Measurements from ENCODE around the gene HIPK3.
"Not testable (repeated sequence)": the region's sequence is repeated elsewhere in the genome, so short reads cannot be mapped to it uniquely, and the experiment has no call there.

HIPK3 gene

GRCh38 chr11:33257160-33257896 lies at the start of gene HIPK3:
Gene HIPK3, plus strand, starts transcription at chr11:33257381.
- peak within 1 kb of the TSS; percentile 89 for H3K4me3 ChIP-seq (ENCODE audit: low read depth, low read length)
- TF ChIP-seq CTCF (IDR thresholded peaks at IDR 0.05; ENCODE audit: low read depth, low read length), result no peak

DNA sequence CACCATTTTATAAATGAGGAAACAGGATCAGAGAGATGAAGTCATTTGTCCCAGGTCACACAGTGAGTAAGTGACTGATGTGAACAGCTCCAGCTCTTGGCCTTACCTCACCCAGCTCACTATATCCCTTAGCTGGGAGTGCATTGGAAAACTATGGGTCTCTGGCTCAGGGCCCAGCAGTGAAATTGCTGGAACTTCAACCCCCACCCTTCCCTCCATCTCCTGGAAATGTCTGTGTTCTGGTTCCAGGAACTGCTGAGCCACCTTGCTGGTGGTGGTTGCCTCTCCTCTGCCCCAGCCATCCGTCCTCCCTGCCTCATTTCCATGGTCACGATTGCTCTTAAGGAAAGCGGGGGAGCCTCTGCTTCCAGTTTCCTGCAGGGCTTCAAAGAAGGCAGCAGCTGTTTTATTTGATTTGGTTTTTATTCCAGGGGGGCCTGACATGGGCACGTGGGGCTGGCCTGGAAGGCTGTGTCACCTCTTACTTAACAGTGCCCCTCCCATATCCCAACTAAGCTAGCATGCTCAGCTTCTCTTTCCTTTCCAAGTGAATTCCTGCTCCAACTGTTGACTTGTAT lies 49.7 kb upstream of the HIPK3 start:
- TF ChIP-seq CTCF (IDR thresholded peaks at IDR 0.05; ENCODE audit: low read depth, low read length), result no peak
- no peak overlapping the region for H3K4me3 ChIP-seq (ENCODE audit: low read depth, low read length)

DNA sequence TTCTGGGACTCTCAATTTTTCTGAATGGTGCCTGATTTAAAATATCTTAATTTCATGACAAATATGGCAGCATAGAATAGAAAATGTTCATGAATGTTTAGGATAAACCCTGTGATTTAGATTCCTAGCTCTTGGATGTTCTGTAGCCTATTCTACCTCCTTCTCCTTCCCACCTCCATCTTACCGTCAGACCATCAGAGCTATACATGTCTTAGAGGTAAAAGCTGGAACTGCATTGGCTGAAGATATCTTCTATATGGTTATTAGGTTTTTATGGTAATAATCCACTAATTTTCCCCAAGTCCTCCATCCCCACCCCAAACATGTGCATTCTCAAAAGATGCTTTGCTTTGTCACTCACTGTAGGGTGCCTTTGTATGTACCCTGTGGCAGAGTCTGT lies 49.0 kb upstream of the HIPK3 start:
- no peak for TF ChIP-seq CTCF (IDR thresholded peaks at IDR 0.05; ENCODE audit: low read depth, low read length)
- no peak overlapping the region for H3K4me3 ChIP-seq (ENCODE audit: low read depth, low read length)

GRCh38 chr11:33211153-33211552 lies 46.0 kb upstream of the HIPK3 start:
- no peak overlapping the region for H3K4me3 ChIP-seq (ENCODE audit: low read depth, low read length)
- no peak for TF ChIP-seq CTCF (IDR thresholded peaks at IDR 0.05; ENCODE audit: low read depth, low read length)

GRCh38 chr11:33211580-33211979 lies 45.6 kb upstream of the HIPK3 start:
- H3K4me3 ChIP-seq (ENCODE audit: low read depth, low read length), result no peak overlapping the region
- no peak for TF ChIP-seq CTCF (IDR thresholded peaks at IDR 0.05; ENCODE audit: low read depth, low read length)

DNA sequence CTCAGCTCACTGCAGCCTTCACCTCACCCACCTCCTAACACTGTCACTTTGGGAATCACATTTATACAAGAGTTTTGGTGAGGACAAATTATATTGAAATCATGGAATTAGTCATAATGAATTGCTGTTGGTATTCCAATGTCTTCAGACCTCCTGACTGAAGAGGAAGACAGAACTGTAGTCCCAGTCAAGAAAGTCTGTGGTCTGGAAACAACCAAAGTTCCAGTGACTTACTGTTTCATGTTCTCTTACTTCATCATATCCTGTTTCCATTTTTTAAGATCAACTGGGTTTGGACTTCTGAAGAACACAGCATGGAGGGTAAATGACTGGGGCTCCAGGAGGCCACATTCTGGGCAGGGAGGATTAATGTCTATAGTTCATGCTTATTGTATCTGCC lies 43.0 kb upstream of the HIPK3 start:
- no peak overlapping the region for H3K4me3 ChIP-seq (ENCODE audit: low read depth, low read length)
- TF ChIP-seq CTCF (IDR thresholded peaks at IDR 0.05; ENCODE audit: low read depth, low read length), result no peak

DNA sequence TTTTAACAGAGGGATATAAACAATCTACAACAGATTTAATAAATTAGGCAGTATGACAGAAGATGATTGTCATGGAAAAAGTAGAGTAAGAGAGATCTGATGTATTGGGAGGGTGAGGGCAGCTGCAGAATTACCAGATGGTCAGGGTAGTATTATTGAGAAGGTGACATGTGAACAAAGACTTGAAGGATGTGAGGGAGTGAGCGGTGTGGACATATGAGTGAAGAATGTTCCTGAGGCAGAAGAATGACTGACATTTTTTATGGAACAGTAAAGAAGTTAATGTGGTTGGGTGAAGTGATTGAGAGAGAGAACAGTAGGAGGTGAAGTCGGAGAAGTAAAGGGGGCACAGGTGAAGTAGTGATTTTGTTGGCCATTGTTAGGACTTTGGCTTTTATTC lies 42.4 kb upstream of the HIPK3 start:
- H3K4me3 ChIP-seq (ENCODE audit: low read depth, low read length), result no peak overlapping the region

GRCh38 chr11:33216676-33217075 lies 40.5 kb upstream of the HIPK3 start:
- not testable (repeated sequence) for H3K4me3 ChIP-seq (ENCODE audit: low read depth, low read length)

More for the DNA sequence above, 42.4 kb upstream of the HIPK3 start:
- no peak for TF ChIP-seq CTCF (IDR thresholded peaks at IDR 0.05; ENCODE audit: low read depth, low read length)
